Mucosa of rectum (tissue), 2 donors: ENCODE results near the gene UNKL.

ENCODE experiments used
- H3K27ac ChIP-seq, 2 donors: one replicate each; pipeline ENCODE4 v1.7.0; 2013; ENCODE audit warnings: inconsistent platforms in 2 of 2, low read depth in 2 of 2, low read length in 2 of 2
- H3K27me3 ChIP-seq, 2 donors: one replicate each; pipeline ENCODE4 v1.7.0; 2013; ENCODE audit warnings: low read length in 2 of 2; ENCODE audit not compliant: control insufficient read depth in 2 of 2, insufficient read depth in 2 of 2
- H3K36me3 ChIP-seq, 2 donors: one replicate each; pipeline ENCODE4 v1.7.0; 2013; ENCODE audit warnings: low read length in 2 of 2; ENCODE audit not compliant: control insufficient read depth in 2 of 2, insufficient read depth in 2 of 2
- H3K4me1 ChIP-seq, 2 donors: one replicate each; pipeline ENCODE4 v1.7.0; 2013; ENCODE audit warnings: low read length in 2 of 2, mild to moderate bottlenecking in 1 of 2; ENCODE audit not compliant: control insufficient read depth in 2 of 2, insufficient read depth in 2 of 2
- H3K4me3 ChIP-seq, 2 donors: one replicate each; pipeline ENCODE4 v1.7.0; 2013; ENCODE audit warnings: low read length in 2 of 2
- H3K9ac ChIP-seq, 2 donors: one replicate each; pipeline ENCODE4 v1.7.0; 2013; ENCODE audit warnings: low read length in 2 of 2, low read depth in 1 of 2, mild to moderate bottlenecking in 1 of 2
- H3K9me3 ChIP-seq, 2 donors: one replicate each; pipeline ENCODE4 v1.7.0; 2013; ENCODE audit warnings: low read length in 2 of 2; ENCODE audit not compliant: control insufficient read depth in 2 of 2
- donor health status: healthy.
- donor health status: Normal muscosa, but diverticular disease.

The UNKL gene

DNA sequence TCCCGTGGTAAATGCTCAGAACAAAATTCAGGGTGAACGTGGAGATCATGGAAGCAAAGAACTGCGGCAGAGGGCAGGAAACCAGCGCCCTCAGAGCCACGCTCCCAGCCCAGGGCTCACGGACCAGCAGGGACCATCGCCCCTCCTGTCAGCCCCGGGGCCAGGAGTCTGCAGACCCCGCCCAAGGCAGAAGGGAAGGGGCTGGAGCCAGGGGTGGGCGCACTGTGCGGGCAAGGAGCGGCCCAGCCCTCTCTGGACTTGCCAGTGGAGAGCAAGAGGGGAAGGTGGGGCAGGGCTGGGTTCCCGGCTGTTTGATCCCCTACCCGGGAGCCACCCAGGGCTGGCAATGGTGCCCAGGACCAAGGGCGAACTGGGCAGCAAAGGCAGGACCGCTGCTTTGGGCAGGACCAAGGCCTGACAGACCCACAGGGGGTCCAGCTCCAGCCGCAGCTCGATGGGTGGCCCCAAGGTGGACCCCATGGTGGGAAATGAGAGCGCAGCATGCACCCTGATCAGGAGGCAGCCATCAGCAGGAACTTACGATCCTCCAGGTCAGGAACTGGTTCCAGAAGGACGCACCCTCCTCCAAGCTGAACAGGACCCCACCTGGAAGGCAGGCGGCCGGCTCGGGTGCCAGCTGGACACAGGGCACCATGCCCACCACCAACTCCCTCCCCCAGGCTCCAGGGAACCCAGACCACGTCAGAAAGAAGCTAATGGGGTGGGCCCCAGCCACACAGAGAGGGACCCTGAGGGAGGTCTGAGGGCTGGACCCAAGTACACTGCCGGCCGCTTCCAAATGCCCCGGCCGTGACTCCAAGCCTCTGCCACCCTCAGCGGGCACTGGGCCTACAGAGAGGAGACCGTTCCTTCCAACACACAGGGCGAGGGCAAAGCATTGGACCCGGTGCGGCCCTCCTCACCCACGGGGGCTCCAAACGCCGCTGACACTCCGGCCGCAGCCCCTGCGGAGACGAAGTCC, 41.0 kb upstream of the UNKL start:
- Histone ChIP-seq H3K27ac (no peak overlapping the region), H3K27me3 (no peaks in the 10 kb centered on the region), H3K36me3 (peaks cover 22 to 53% of the 10 kb centered on the region in 2 donors), H3K9ac (no peak overlapping the region), H3K4me3 (no peak overlapping the region), H3K4me1 (no peaks in the 10 kb centered on the region), H3K9me3 (no peaks in the 10 kb centered on the region)

DNA sequence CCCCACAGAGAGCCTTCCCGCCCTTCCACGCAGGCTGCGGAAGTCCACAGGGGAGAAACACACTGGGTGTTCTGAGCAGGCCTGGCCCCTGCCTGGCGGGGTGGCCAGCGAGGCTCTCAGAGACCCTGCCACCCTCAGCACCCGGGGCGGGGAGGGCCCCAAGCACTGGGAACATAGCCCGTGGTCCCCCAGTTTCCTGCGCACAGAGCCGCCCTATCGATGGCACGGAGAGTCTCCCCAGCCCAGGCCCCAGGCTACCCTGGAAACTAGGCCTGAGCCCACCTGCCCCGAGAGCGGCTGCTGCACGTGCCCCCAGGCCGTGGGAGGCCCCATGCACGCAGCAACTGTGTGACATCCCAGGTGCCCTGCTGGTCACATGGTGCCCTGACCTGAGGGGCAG, 40.1 kb upstream of the UNKL start:
- no peaks in the 10 kb centered on the region for H3K4me1 ChIP-seq
- H3K27me3 ChIP-seq, result no peaks in the 10 kb centered on the region
- no peak overlapping the region for H3K4me3 ChIP-seq
- peaks cover 18 to 51% of the 10 kb centered on the region in 2 donors for H3K36me3 ChIP-seq
- no peaks in the 10 kb centered on the region for H3K9me3 ChIP-seq
- no peak overlapping the region for H3K9ac ChIP-seq
- no peak overlapping the region for H3K27ac ChIP-seq

- Histone ChIP-seq H3K27me3 (no peaks in the 10 kb centered on the region), H3K9me3 (no peaks in the 10 kb centered on the region), H3K4me1 (no peaks in the 10 kb centered on the region), H3K27ac (no peak overlapping the region), H3K9ac (no peak overlapping the region), H3K4me3 (no peak overlapping the region), H3K36me3 (peaks cover 16 to 46% of the 10 kb centered on the region in 2 donors)
Measured at GRCh38 chr16:1453316-1453715, 38.8 kb upstream of the UNKL start.

DNA sequence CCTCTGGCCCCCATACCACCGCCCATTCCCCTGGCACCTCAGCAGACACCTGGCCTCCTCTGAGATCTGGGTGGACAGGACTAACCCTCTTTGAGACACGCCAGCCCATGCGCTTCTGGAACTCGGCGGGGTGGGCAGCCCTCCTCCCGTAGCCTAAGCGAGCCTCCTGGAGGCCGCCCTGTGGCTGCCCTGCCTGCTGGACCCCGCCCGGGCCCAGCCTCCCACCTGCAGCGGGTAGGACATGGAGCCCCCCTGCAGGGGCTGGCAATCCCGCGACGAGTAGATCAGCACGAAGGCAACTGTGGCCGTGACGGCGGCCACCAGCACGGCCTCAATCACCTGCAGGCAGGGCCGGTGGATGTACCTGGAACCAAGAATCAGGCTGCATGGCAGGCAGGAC, 38.0 kb upstream of the UNKL start:
- Histone ChIP-seq H3K4me1 (no peaks in the 10 kb centered on the region), H3K9me3 (no peaks in the 10 kb centered on the region), H3K4me3 (no peak overlapping the region), H3K9ac (no peak overlapping the region), H3K27ac (no peak overlapping the region), H3K36me3 (peaks cover 18 to 46% of the 10 kb centered on the region in 2 donors), H3K27me3 (no peaks in the 10 kb centered on the region)

DNA sequence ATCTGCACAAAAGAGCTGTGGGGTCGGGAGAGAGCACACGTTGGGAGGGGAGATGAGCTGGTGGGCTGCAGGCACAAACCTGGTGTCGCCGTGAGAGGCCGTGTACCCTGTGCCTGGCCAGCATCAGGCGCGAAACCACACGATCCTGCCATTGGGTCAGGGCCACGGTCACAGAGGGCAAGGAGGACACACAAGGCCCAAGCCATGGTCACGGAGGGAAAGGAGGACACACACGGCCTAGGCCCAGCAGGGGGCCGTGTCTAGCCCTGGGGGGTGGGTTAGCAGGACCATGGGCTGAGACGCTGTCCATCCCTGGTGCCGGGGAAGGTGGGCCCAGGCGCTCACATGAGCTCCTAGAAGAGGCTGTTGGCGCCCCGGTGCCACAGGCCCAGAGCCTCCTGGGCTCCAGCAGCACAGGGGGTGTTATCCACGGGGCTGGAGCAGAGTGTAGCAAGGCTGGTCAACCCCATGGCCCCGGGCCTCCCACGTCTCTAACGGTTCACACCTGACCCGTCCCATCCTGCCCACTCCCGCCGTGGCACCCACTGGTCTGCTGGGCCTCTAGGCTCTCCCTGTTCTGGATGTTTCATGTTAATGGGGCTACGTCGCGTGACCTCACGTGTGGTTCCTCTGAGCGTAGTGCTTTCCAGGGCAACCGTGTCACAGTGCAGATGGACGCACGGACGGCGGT, 37.3 kb upstream of the UNKL start:
- Histone ChIP-seq H3K9me3 (no peaks in the 10 kb centered on the region), H3K36me3 (peaks cover 18 to 44% of the 10 kb centered on the region in 2 donors), H3K4me1 (no peaks in the 10 kb centered on the region), H3K27ac (no peak overlapping the region), H3K4me3 (no peak overlapping the region), H3K9ac (no peak overlapping the region), H3K27me3 (no peaks in the 10 kb centered on the region)

DNA sequence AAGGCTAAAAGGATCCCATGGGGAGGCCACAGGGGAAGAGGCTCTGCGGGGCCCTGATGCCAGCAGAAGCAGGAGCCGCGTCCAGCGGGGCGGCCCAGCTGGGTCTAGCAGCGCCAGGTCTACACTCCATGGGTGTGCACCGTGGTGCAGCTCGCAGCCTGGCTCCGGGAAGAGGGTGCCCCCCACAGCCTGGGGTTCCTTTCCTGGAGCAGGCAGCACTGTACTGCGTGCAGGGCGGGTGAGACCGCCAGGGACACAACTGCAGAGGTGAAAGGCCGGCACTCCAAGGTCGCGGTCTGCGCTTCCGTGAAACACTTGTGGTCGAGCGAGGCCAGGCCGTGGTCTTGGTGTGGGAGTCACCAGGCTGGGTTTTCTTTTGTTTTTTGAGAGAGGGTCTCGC, 36.3 kb upstream of the UNKL start:
- H3K4me1 ChIP-seq, result no peaks in the 10 kb centered on the region
- no peaks in the 10 kb centered on the region for H3K27me3 ChIP-seq
- no peaks in the 10 kb centered on the region for H3K9me3 ChIP-seq
- H3K4me3 ChIP-seq, result no peak overlapping the region
- H3K9ac ChIP-seq, result no peak overlapping the region
- H3K36me3 ChIP-seq, result peaks cover 14 to 42% of the 10 kb centered on the region in 2 donors
- no peak overlapping the region for H3K27ac ChIP-seq

DNA sequence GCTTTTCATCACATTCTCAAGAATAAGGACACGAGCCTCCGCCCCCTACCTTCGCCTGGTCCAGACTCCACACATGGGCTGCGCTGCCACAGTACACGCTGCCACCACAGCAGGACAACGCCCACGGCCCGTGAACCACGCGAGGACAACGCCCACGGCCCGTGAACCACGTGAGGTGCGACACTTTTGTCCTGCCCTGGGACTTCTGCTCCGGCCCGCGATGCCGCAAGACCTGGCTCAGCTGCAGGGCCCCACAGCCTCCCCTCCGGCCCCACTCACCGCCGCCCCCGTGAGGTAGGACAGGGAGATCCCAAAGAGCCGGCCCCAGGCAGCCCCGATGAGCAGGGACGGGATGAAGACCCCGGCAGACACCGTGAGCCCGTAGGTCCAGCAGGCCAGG, 35.7 kb upstream of the UNKL start:
- H3K9me3 ChIP-seq, result no peaks in the 10 kb centered on the region
- H3K36me3 ChIP-seq, result peaks cover 14 to 38% of the 10 kb centered on the region in 2 donors
- H3K4me1 ChIP-seq, result no peaks in the 10 kb centered on the region
- no peak overlapping the region for H3K4me3 ChIP-seq
- no peaks in the 10 kb centered on the region for H3K27me3 ChIP-seq
- no peak overlapping the region for H3K9ac ChIP-seq
- no peak overlapping the region for H3K27ac ChIP-seq

DNA sequence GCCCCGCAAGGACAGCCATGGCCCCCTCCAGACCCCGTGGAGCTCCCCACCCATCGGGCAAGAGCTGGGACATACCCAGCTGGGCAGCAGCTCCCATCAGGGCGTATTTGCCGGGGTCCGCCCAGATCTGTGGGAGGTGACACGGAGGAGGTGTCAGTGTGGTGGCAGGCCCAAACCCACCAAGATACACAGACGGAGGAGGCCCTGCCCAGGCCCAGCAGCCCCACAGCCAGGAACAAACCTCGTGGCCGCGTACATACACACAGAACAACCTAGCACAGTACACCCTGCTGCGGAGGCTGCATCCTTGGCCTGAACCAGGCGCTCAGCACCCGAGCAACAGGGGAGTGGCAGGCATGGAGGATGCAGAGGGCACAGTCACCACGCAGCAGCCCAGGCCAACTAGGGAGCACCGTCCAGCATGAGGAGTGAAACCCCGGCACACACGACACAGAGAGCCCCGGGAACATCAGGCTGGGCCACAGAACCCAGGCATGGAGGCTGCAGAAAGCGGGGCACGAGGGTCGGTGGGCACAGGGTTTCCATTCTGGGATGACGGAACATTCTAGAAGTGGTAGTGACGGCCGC, 34.8 kb upstream of the UNKL start:
- H3K27me3 ChIP-seq, result no peaks in the 10 kb centered on the region
- H3K4me3 ChIP-seq, result no peak overlapping the region
- H3K9me3 ChIP-seq, result no peaks in the 10 kb centered on the region
- H3K36me3 ChIP-seq, result peaks cover 14 to 33% of the 10 kb centered on the region in 2 donors
- no peaks in the 10 kb centered on the region for H3K4me1 ChIP-seq
- H3K27ac ChIP-seq, result no peak overlapping the region
- no peak overlapping the region for H3K9ac ChIP-seq

DNA sequence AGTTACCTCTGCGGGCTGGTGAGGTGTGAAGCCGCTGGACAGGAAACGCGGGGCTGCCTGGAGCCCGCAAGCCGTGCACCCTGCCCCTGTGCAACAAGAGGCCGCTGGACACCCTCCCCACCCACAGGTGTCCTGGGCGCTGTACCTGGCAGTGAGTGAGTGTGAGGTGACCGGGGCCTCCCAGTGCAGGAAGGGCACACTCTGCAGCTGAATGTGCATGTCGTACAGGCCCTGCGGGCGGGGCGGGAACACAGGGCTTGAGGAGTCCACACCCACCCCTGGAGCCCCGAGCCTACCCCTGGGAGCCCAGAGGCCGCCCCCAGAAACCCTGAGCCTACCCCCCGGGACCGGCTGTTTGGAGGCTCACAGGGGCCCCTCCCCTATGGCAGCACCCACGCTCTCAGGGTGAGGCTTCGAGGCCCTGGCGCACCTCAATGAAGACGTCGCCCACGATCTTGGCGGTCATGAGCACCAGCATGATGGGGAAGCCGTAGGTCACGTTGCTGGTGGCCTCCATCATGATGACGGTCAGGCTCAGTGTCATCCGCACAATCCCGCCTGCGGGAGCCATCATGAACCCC, 34.1 kb upstream of the UNKL start:
- H3K36me3 ChIP-seq, result peaks cover 14 to 27% of the 10 kb centered on the region in 2 donors
- no peak overlapping the region for H3K27ac ChIP-seq
- no peaks in the 10 kb centered on the region for H3K27me3 ChIP-seq
- H3K4me3 ChIP-seq, result no peak overlapping the region
- H3K9ac ChIP-seq, result no peak overlapping the region
- no peaks in the 10 kb centered on the region for H3K9me3 ChIP-seq
- no peaks in the 10 kb centered on the region for H3K4me1 ChIP-seq

DNA sequence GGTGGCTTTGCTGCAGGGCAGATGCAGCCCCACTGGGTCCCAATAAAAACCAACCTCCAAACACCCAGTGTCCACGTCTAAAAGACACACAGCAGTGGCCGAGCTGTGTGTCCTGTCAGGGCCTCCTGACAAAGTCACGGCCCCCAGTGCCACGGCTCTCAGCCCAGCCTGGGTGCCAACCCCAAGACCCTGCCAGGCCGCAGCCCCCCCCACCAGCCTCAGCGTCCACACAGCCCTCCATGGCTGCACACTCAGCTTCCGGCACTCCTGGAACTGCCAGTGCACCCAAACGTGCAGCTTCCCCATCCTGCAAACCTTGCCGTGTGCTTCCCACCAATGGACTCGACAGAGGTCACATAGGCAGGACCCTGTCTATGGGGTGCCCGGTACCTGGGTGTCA, 33.5 kb upstream of the UNKL start:
- Histone ChIP-seq H3K27ac (no peak overlapping the region), H3K4me1 (no peaks in the 10 kb centered on the region), H3K9me3 (no peaks in the 10 kb centered on the region), H3K9ac (no peak overlapping the region), H3K27me3 (no peaks in the 10 kb centered on the region), H3K4me3 (no peak overlapping the region), H3K36me3 (peaks cover 14 to 22% of the 10 kb centered on the region in 2 donors)
